Measurements from ENCODE around the gene MDFI.

- no peak for TF ChIP-seq CTCF (IDR thresholded peaks at IDR 0.05)
- TF ChIP-seq POLR2A (IDR thresholded peaks at IDR 0.05), result no peak
Measured at GRCh38 chr6:41641352-41641925, 3.2 kb downstream of the MDFI start.
